Stimulated activated naive CD4-positive, alpha-beta T cell (primary cell): ENCODE data around the gene CLN6.
"Not testable (repeated sequence)": the region's sequence is repeated elsewhere in the genome, so short reads cannot be mapped to it uniquely, and the experiment has no call there.

Experiments used
- DNase-seq, 6 experiments: peaks; one replicate each; lab custom pipeline; 2025; lab: John Stamatoyannopoulos, UW

The CLN6 gene

GRCh38 chr15:68256675-68257450 is 27.3 kb upstream of the CLN6 start:
- DNase-seq = peak; percentile 18 to 68 (median 53)

GRCh38 chr15:68252925-68253534 is 23.5 kb upstream of the CLN6 start:
- peak in 5 of 6 experiments; percentile 15 to 57 (median 22) for DNase-seq

- DNase-seq = no peak
These were observed 19.7 kb upstream of the CLN6 start for GRCh38 chr15:68249058-68249713.

GRCh38 chr15:68244235-68244634 is 14.7 kb upstream of the CLN6 start:
- DNase-seq = no peak

- no peak for DNase-seq
These were observed 11.8 kb upstream of the CLN6 start for GRCh38 chr15:68241088-68241935.

GRCh38 chr15:68239025-68239424 is 9.5 kb upstream of the CLN6 start:
- no peak for DNase-seq

- DNase-seq = no peak
These were observed 5.5 kb upstream of the CLN6 start for GRCh38 chr15:68235022-68235421.

GRCh38 chr15:68234520-68234919 is 5.0 kb upstream of the CLN6 start:
- DNase-seq = not testable (repeated sequence)

GRCh38 chr15:68234060-68234459 is 4.5 kb upstream of the CLN6 start:
- no peak for DNase-seq

- DNase-seq = no peak
These were observed 3.4 kb upstream of the CLN6 start for GRCh38 chr15:68232937-68233336.

- DNase-seq = no peak
These were observed 2.9 kb upstream of the CLN6 start for GRCh38 chr15:68232449-68232848.

- DNase-seq = no peak
These were observed 1.7 kb upstream of the CLN6 start for GRCh38 chr15:68231102-68231818.

- DNase-seq = no peak
These were observed 901 bp upstream of the CLN6 start for GRCh38 chr15:68230157-68231100.

GRCh38 chr15:68228971-68229385 is 550 bp downstream of the CLN6 start:
- no peak for DNase-seq

GRCh38 chr15:68228143-68228970 is 1.2 kb downstream of the CLN6 start:
- no peak for DNase-seq

GRCh38 chr15:68227643-68228142 is 1.8 kb downstream of the CLN6 start:
- no peak for DNase-seq

GRCh38 chr15:68225442-68225841 is 4.1 kb downstream of the CLN6 start:
- DNase-seq = not testable (repeated sequence)

- DNase-seq = no peak
These were observed 4.8 kb downstream of the CLN6 start for GRCh38 chr15:68224546-68225250.

- DNase-seq = no peak
These were observed 5.4 kb downstream of the CLN6 start for GRCh38 chr15:68224108-68224507.
